Measurements from ENCODE around the gene NBDY.
A peak's percentile ranks its signal among the peaks of the same experiment; 100 is the strongest.

NBDY gene

DNA sequence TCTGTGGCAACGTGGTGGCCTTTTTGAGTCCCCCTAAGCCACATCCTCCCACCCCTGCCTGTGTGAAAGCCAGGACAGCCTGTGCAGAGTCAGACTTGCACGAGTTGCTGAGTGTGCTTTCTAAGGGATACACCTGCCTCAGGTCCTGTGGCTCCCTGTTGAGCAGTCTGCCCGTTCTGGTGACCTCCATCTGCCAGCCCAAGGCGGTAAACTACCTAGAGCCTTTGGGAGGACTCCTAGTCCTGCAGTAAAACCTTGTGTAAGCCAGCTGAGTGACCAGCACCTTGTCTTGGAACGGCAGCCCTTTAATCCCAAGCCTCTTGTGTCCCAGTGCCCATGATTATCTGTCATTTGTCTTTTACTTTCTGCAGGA lies 69.3 kb downstream of the NBDY start:
- DNase-seq (ENCODE audit: low read depth), result no peak

DNA sequence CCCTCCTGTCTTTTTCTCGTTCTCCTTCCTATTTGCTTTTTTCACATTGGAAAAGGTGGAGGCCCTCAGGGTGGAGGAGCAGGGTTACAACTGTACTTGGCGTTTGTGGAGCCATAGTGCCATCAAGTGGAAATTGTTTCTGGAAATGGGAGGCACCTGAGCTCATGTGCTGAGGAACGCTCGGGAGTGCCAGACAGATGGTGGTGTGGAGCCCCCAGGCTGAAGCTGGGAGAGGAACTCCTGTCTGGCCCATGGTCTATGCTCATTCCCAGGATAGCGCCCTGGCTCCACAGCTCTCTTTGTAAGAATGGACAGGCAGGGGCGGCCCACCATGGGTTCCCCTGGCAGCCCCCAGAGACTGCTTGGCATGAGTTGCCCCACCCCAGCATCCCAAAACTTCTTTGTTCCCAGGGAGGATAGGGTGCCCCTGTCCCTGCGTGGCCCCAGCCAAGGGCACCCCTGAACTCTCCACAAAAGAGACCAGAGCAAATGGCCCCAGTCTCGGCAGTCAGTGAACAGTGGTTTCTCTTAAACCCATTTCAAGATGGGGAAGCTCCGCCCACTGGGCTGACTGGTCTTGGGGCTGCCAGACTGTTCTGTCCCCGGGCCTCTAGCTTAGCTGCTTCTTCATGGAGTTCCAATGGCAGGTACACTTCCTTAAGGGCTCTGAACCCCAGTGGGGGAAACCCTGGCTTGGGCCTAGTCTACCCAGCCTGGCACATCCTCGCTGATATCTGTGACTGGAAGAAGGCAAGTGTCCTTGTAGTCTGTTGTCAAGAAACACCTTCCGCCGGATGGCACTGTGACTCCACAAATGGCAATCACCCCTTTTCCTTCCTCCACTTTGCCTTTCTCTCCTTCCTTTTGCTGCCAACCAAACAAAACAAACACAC lies 70.1 kb downstream of the NBDY start:
- no peak for DNase-seq (ENCODE audit: low read depth)
- TF ChIP-seq, protein P1, sequence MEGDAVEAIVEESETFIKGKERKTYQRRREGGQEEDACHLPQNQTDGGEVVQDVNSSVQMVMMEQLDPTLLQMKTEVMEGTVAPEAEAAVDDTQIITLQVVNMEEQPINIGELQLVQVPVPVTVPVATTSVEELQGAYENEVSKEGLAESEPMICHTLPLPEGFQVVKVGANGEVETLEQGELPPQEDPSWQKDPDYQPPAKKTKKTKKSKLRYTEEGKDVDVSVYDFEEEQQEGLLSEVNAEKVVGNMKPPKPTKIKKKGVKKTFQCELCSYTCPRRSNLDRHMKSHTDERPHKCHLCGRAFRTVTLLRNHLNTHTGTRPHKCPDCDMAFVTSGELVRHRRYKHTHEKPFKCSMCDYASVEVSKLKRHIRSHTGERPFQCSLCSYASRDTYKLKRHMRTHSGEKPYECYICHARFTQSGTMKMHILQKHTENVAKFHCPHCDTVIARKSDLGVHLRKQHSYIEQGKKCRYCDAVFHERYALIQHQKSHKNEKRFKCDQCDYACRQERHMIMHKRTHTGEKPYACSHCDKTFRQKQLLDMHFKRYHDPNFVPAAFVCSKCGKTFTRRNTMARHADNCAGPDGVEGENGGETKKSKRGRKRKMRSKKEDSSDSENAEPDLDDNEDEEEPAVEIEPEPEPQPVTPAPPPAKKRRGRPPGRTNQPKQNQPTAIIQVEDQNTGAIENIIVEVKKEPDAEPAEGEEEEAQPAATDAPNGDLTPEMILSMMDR (IDR thresholded peaks at IDR 0.05; ENCODE audit: low read depth, low read length), result no peak
- TF ChIP-seq MYC (IDR thresholded peaks at IDR 0.05; ENCODE audit: low read depth, low read length) (no peak), POLR2A (IDR thresholded peaks at IDR 0.05; ENCODE audit: extremely low read depth, insufficient read length) (no peak)
- TF ChIP-seq, protein P2, sequence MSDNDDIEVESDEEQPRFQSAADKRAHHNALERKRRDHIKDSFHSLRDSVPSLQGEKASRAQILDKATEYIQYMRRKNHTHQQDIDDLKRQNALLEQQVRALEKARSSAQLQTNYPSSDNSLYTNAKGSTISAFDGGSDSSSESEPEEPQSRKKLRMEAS (IDR thresholded peaks at IDR 0.05; ENCODE audit: low read depth, low read length), result no peak

More for the DNA sequence above, 69.3 kb downstream of the NBDY start:
- TF ChIP-seq, protein P2 (IDR thresholded peaks at IDR 0.05; ENCODE audit: low read depth, low read length), result no peak
- TF ChIP-seq MYC (IDR thresholded peaks at IDR 0.05; ENCODE audit: low read depth, low read length) (no peak), POLR2A (IDR thresholded peaks at IDR 0.05; ENCODE audit: extremely low read depth, insufficient read length) (no peak)
- H3K4me3 ChIP-seq (ENCODE audit: low read depth, low read length), result no peak overlapping the region

DNA sequence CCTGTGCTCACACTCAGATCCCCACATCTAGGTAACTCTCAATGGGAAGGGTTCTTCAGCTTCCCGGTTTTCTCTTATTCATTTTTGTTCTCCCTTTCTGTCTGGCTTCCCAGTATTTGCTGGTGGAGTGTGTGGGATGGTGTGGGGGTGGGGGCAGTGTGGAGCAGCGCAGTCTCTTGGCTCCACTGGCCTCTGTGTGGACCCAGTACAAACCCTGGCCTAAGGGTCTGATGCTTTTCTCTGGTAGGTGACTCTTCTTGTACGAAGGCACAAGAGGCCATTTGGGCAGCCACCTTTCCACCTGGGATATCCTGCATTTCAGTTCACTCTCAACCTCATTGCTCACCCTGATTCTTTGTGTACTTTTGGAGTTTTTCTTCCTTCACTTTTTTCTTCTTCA lies 71.3 kb downstream of the NBDY start:
- TF ChIP-seq MYC (IDR thresholded peaks at IDR 0.05; ENCODE audit: low read depth, low read length), result no peak
- no peak for TF ChIP-seq POLR2A (IDR thresholded peaks at IDR 0.05; ENCODE audit: extremely low read depth, insufficient read length)
- TF ChIP-seq, protein P2 (IDR thresholded peaks at IDR 0.05; ENCODE audit: low read depth, low read length), result no peak
- TF ChIP-seq, protein P1 (IDR thresholded peaks at IDR 0.05; ENCODE audit: low read depth, low read length), result no peak
- no peak for DNase-seq (ENCODE audit: low read depth)
- H3K4me3 ChIP-seq (ENCODE audit: low read depth, low read length), result no peak overlapping the region

More for the DNA sequence above, 70.1 kb downstream of the NBDY start:
- no peak overlapping the region for H3K4me3 ChIP-seq (ENCODE audit: low read depth, low read length)

DNA sequence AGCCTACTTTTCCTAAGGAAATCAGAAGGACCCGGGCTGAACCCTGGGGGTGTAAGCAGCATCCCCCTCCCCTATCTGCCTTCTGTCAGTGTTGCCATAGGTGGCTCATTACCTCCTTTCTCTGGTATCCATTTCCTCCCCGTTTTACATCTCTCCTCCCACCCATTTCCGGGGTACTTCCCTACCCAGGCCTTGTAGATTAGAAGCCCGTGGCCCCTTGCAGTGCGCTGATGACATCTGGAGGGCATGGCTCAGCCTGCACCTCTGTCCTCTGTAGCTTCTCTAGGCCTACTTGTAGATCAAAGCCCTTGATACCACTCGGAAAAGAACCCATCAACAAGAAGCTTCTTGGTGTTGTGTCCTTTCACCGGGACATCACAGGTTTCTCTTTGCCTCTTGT lies 71.8 kb downstream of the NBDY start:
- DNase-seq (ENCODE audit: low read depth), result peak; percentile 6
- no peak overlapping the region for H3K4me3 ChIP-seq (ENCODE audit: low read depth, low read length)
- no peak for TF ChIP-seq MYC (IDR thresholded peaks at IDR 0.05; ENCODE audit: low read depth, low read length)
- TF ChIP-seq, protein P1 (IDR thresholded peaks at IDR 0.05; ENCODE audit: low read depth, low read length), result no peak
- no peak for TF ChIP-seq POLR2A (IDR thresholded peaks at IDR 0.05; ENCODE audit: extremely low read depth, insufficient read length)
- TF ChIP-seq, protein P2 (IDR thresholded peaks at IDR 0.05; ENCODE audit: low read depth, low read length), result no peak

DNA sequence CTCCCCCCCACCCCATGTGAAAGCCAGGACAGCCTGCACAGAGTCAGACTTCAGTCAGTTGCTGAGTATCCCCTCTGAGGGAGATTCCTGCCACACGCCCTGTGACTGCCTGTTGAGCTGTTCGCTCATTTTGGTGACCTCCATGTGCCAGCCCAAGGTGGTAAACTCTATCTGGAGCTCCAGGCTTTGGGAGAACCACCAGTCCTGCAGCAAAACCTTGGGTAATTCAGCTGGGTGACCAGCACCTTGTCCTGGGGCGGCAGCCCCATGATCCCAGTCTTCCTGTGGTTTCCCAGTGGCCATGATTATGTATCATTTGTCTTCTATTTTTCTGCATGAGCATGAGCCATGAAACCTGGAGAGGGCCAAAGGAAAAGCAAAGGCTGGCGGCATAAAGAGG lies 73.4 kb downstream of the NBDY start:
- TF ChIP-seq, protein P1 (IDR thresholded peaks at IDR 0.05; ENCODE audit: low read depth, low read length), result no peak
- TF ChIP-seq MYC (IDR thresholded peaks at IDR 0.05; ENCODE audit: low read depth, low read length) (no peak), POLR2A (IDR thresholded peaks at IDR 0.05; ENCODE audit: extremely low read depth, insufficient read length) (no peak)
- TF ChIP-seq, protein P2 (IDR thresholded peaks at IDR 0.05; ENCODE audit: low read depth, low read length), result no peak
- DNase-seq (ENCODE audit: low read depth), result no peak
- H3K4me3 ChIP-seq (ENCODE audit: low read depth, low read length), result no peak overlapping the region

All from NB4 (cell line).